Stimulated activated CD8-positive, alpha-beta memory T cell treated with anti-CD3 and anti-CD28 coated beads, Interleukin-4, amount 100 ng/mL, for 4 hours (primary cell): ENCODE measurements around the gene POLE.

ENCODE experiments used
- DNase-seq, 2 donors: peaks; one replicate each; pipeline ENCODE4 v3.0.0-alpha.2; 2020; ENCODE audit warnings: low read depth in 2 of 2, low spot score in 1 of 2

POLE gene

GRCh38 chr12:132617822-132618682 is 69.1 kb downstream of the POLE start:
- DNase-seq = no peak

DNA sequence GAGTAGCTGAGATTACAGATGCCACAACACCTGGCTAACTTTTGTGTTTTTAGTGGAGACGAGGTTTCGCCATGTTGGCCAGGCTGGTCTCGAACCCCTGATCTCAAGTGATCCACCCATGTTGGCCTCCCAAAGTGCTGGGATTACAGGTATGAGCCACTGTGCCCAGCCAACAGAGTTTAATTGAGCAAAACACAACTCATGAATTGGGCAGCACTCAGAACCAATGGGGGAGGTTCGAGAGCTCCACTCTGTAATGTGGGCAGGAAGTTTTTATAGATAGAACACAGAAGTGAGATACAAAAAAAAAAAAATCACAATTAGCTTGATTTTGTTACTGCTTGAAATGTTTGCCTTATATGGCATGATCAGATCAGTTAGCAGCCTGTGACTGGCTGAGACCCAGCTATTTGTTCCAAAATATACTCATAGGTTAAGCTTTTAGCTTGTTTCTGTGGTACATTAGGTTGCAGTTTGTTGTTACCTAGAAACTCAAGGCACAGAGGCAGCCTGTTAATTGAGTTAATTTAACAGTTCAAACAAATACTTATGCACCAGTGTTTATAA is 69.9 kb downstream of the POLE start:
- DNase-seq = no peak

DNA sequence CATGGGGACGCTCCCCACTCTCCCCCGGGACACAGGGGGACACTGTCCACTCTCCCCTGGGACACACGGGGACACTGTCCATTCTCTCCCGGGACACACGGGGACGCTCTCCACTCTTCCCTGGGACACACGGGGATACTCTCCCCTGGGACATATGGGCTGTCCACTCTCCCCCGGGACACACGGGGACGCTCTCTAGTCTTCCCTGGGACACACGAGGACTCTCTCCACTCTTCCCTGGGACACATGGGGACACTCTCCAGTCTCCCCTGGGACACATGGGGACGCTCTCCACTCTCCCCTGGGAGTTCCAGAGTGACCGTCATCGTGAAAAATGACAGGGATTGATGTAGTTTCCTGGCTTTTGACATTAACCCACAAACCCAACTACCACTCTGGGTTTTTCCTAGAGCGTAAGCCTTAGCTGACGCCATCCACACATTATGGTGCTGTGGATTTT is 71.5 kb downstream of the POLE start:
- no peak for DNase-seq

- peak; percentile 54 to 68 for DNase-seq
Observed at GRCh38 chr12:132614861-132615578, 72.1 kb downstream of the POLE start.

- DNase-seq = no peak
Observed at GRCh38 chr12:132614029-132614428, 73.1 kb downstream of the POLE start.

- no peak for DNase-seq
Observed at GRCh38 chr12:132611620-132612019, 75.5 kb downstream of the POLE start.

GRCh38 chr12:132610866-132611602 is 76.1 kb downstream of the POLE start:
- no peak for DNase-seq

- DNase-seq = no peak
Observed at GRCh38 chr12:132610051-132610759, 76.9 kb downstream of the POLE start, which contains the start of gene LRCOL1. TSS of gene LRCOL1 (minus strand) at chr12:132610582. CDS start at chr12:132606251, 4,331 bp downstream.

GRCh38 chr12:132608231-132609171 is 78.6 kb downstream of the POLE start:
- DNase-seq = no peak

DNA sequence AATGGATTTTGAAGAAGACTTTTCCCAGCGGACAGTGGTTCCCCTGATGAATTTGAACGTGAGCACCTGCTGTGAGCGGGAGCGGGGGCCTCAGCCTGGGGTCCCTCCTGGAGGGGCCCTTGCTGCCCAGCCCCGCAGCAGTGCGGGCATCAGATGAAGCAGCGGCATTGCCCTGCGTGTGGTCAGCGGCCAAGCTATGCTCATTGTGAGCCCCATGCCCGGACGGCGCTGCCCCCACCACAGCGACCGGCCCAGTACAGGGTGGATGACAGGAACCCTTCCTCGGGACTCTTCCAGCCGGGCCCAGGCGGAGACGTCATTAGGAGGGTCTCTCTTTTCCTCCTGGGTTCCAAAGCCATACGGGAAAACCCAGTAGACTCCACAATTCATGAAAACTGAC is 80.2 kb downstream of the POLE start:
- no peak for DNase-seq

DNA sequence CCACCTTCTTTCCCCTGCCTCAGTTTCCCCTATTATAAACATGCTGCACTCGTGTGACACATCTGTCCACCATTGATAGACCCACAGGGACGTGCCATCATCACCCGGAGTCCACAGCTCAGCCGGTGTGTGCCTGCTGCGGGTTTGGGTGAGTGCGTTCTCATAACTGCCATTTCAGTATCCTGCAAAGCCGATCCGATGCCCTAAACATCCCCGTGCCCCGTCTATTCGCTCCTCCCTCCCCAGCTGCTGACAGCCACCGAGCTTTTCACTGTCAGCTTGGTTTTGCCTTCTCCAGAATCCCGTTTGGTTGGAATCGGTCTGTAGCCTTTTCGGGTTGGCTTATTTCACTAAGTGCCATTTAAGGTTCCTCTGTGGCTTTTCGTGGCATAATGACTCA is 80.7 kb downstream of the POLE start:
- DNase-seq = no peak

GRCh38 chr12:132605892-132606291 is 81.2 kb downstream of the POLE start:
- no peak for DNase-seq

DNA sequence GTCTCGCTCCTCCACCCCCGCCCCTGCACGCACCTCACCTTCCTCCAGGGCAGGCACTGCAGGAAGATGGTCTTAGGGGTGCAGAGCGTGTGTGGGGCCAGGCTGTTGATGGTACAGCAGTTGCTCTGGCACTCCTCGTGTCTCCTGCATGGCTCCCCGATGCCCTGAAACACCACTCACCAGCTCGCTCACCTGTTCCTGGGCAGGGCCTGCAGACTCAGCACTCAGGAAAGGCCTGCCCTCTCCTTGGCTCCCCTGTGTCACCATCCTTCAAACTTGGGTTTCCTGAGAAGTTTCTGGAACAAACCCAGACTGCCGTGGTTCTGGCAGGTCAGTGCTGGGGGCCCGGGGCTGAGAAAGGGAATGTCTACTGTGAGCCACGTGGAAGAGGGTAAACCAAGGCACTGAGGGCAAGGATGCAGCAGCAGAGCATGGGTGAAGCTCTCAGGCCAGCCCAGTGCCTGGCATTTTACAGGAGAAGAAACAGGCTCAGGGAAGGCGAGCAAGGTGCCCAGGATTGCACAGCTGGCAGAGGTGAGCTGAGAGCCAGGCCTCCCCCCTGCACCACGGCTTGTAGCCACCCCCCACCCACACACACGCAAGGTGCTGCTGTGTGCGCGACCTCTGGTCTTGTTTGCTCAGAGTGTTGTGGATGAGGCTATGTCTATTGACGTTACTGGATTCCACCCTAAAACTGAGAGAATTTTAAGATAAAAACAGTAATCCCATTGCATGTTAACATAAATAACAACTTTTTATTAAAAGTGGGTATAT is 82.3 kb downstream of the POLE start:
- DNase-seq = no peak

GRCh38 chr12:132604151-132604618 is 83.0 kb downstream of the POLE start:
- no peak for DNase-seq

- DNase-seq = no peak
Observed at GRCh38 chr12:132603240-132604150, 83.6 kb downstream of the POLE start.

GRCh38 chr12:132602572-132603239 is 84.4 kb downstream of the POLE start:
- DNase-seq = no peak
